Smooth muscle cell (in vitro differentiated cells): Measurements from ENCODE around the gene CARD9. TPM values are rescaled to one million over a fixed set of nuclear protein-coding genes. Genes with fewer than 3 reads are reported as not detected.

ENCODE experiments used
- DNase-seq: peaks from one replicate; lab custom pipeline; 2025; ENCODE audit not compliant: unreplicated experiment; lab: John Stamatoyannopoulos, UW
- H2AFZ ChIP-seq: fragments of 200-600 bp; sonication (generic); 2 replicates; pipeline ENCODE4 v1.6.0; 2016; ENCODE audit warnings: antibody characterized with exemption, low read depth, mild to moderate bottlenecking
- H3F3A ChIP-seq: fragments of 200-600 bp; sonication (generic); 2 replicates; pipeline ENCODE4 v1.6.0; 2017; ENCODE audit warnings: antibody characterized with exemption, low read depth
- H3K27ac ChIP-seq: fragments of 200-600 bp; sonication (generic); 2 replicates; pipeline ENCODE4 v1.5.1; 2016; ENCODE audit warnings: low read depth, mild to moderate bottlenecking
- H3K27me3 ChIP-seq: fragments of 200-600 bp; sonication (generic); 2 replicates; pipeline ENCODE4 v1.6.1; 2016; ENCODE audit warnings: low read depth, mild to moderate bottlenecking
- H3K36me3 ChIP-seq: fragments of 200-600 bp; sonication (generic); 2 replicates; pipeline ENCODE4 v1.5.1; 2016; ENCODE audit warnings: low read depth
- H3K4me1 ChIP-seq: fragments of 200-600 bp; sonication (generic); 2 replicates; pipeline ENCODE4 v1.5.1; 2016; ENCODE audit warnings: low read depth
- H3K4me2 ChIP-seq: fragments of 200-600 bp; sonication (generic); 2 replicates; pipeline ENCODE4 v1.6.0; 2016; ENCODE audit warnings: mild to moderate bottlenecking
- H3K4me3 ChIP-seq: fragments of 200-600 bp; sonication (generic); 2 replicates; pipeline ENCODE4 v1.5.1; 2016; ENCODE audit warnings: mild to moderate bottlenecking
- H3K79me2 ChIP-seq: fragments of 200-600 bp; sonication (generic); 2 replicates; pipeline ENCODE4 v1.6.0; 2016; ENCODE audit warnings: low read depth, mild to moderate bottlenecking
- H3K9ac ChIP-seq: fragments of 200-600 bp; sonication (generic); 2 replicates; pipeline ENCODE4 v1.6.0; 2016; ENCODE audit warnings: low read depth
- H3K9me3 ChIP-seq: fragments of 200-600 bp; sonication (generic); replicated peaks from 2 replicates; pipeline ENCODE4 v1.5.1; 2016; ENCODE audit warnings: low read depth
- H4K20me1 ChIP-seq: fragments of 200-600 bp; sonication (generic); 2 replicates; pipeline ENCODE4 v1.6.0; 2016; ENCODE audit warnings: low read depth
- WGBS: methylation state at CpG from one replicate; pipeline ENCODE4 v1.1.7; 2016; ENCODE audit warnings: low lambda C conversion rate; 5-methylcytosine and 5-hydroxymethylcytosine counted together
- polyA plus RNA-seq: library from polyadenylated mRNA; unstranded; fragments of >200 nt; fragmentation: Nextera tagmentation; extraction: Ambion mirVana; gene quantifications from 2 replicates; pipeline ENCODE4 v1.2.1, GENCODE V29; 2016
- total RNA-seq: library from RNA; depleted of rRNA; stranded (reverse); fragments of >200 nt; gene quantifications from 2 replicates; pipeline ENCODE4 v1.2.3, GENCODE V29; 2014
- TF ChIP-seq, protein P1 (sequence below): fragments of 200-600 bp; sonication (generic); IDR thresholded peaks from 2 replicates; pipeline ENCODE4 v1.5.1; 2017; ENCODE audit warnings: borderline replicate concordance, mild to moderate bottlenecking, antibody characterized with exemption; ENCODE audit not compliant: insufficient read depth, poor library complexity, severe bottlenecking

Gene CARD9
- total and polyA plus RNA-seq, 2 experiments from 2014 or later = 1.2 to 1.9 TPM

DNA sequence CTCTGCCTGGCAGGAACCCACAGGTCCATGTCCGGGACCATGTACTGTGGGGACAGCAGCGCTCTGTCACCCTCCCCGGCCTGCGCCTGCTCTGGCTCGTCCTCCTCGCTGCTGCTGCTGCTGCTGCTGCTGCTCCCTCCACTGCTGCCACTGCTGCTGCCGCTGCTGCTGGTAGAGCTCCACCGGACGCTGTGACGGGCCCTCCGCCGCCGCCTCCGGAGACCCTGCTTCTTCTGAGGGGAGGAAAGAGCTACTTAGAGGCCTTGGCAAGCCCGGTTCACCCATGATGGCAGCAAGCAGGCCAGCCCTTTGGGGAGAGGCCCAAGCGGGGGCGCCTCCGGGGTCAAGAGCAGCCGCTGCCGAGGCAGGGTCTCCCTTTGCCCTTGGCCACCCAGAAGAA, 10.0 kb upstream of the CARD9 start:
- H3K36me3 ChIP-seq = no peaks in the 10 kb centered on the region
- TF ChIP-seq, protein P1, sequence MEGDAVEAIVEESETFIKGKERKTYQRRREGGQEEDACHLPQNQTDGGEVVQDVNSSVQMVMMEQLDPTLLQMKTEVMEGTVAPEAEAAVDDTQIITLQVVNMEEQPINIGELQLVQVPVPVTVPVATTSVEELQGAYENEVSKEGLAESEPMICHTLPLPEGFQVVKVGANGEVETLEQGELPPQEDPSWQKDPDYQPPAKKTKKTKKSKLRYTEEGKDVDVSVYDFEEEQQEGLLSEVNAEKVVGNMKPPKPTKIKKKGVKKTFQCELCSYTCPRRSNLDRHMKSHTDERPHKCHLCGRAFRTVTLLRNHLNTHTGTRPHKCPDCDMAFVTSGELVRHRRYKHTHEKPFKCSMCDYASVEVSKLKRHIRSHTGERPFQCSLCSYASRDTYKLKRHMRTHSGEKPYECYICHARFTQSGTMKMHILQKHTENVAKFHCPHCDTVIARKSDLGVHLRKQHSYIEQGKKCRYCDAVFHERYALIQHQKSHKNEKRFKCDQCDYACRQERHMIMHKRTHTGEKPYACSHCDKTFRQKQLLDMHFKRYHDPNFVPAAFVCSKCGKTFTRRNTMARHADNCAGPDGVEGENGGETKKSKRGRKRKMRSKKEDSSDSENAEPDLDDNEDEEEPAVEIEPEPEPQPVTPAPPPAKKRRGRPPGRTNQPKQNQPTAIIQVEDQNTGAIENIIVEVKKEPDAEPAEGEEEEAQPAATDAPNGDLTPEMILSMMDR = no peak
- H3K4me2 ChIP-seq = no peak overlapping the region
- no peaks in the 10 kb centered on the region for H3K9me3 ChIP-seq
- no peak for DNase-seq
- no peak overlapping the region for H3K4me3 ChIP-seq
- H3K27me3 ChIP-seq = no peaks in the 10 kb centered on the region
- no peak overlapping the region for H2AFZ ChIP-seq
- no peak overlapping the region for H3K27ac ChIP-seq
- no peak overlapping the region for H3K9ac ChIP-seq
- H4K20me1 ChIP-seq = no peaks in the 10 kb centered on the region
- no peaks in the 10 kb centered on the region for H3K4me1 ChIP-seq
- no peaks in the 10 kb centered on the region for H3F3A ChIP-seq
- H3K79me2 ChIP-seq = no peaks in the 10 kb centered on the region
- over 99% methylated on average over 20 of the region's 20 CpGs for WGBS

DNA sequence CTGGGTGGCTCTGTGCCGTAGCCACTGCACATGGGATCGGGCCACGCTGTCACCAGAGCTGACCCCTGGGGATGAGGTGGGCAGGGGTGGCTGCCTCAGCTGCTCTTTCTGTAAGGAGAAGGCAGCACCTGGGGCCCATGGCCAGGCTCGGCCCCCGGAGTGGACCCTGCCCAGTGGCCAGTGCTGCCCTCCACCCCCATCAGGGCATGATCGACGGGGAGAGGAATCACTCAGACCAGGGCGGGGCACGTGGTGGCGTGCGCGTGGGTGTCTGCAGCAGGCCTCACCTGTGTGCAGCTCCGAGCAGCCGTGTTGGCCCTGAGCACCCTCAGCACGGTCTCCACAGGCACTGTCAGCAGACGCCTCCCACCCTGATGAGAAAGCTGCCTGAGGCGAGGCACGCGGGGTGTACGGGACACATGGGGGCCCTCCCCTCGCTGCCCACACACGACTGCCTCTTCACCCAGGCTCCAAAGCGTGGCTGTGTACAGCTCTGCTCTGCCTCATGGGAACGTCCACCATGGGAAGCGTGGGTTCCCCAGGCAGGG, 8.6 kb upstream of the CARD9 start:
- Histone ChIP-seq H3K4me2 (no peak overlapping the region), H3K36me3 (no peaks in the 10 kb centered on the region), H3K9ac (no peak overlapping the region), H3F3A (no peaks in the 10 kb centered on the region), H4K20me1 (no peaks in the 10 kb centered on the region), H3K27me3 (no peaks in the 10 kb centered on the region), H2AFZ (no peak overlapping the region), H3K27ac (no peak overlapping the region), H3K4me1 (no peaks in the 10 kb centered on the region), H3K79me2 (no peaks in the 10 kb centered on the region), H3K4me3 (no peak overlapping the region), H3K9me3 (no peaks in the 10 kb centered on the region)
- DNase-seq = no peak
- 98% methylated on average over 25 of the region's 25 CpGs for WGBS
- TF ChIP-seq, protein P1 = no peak

DNA sequence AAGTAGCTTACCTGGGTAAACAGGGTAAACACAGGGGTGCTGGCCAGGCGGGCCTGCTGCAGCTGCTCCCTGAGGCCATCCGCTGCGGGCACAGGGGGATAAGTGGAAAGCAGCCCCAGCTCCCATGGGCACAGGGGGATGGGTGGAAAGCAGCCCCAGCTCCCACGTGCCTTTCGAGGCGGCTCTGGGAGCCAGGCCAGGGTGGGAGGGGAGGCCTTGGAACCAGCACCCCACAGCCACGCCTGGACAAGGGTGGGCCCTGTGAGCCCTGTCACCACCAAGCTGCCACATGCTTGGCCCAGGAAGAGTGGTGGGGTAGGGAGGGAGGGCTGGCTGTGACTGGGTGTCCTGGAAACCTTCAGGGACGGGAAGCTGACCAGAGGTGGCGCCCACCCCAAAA, 7.8 kb upstream of the CARD9 start:
- H3K27ac ChIP-seq = no peak overlapping the region
- TF ChIP-seq, protein P1 = no peak
- WGBS = 97% methylated on average over 9 of the region's 9 CpGs

DNA sequence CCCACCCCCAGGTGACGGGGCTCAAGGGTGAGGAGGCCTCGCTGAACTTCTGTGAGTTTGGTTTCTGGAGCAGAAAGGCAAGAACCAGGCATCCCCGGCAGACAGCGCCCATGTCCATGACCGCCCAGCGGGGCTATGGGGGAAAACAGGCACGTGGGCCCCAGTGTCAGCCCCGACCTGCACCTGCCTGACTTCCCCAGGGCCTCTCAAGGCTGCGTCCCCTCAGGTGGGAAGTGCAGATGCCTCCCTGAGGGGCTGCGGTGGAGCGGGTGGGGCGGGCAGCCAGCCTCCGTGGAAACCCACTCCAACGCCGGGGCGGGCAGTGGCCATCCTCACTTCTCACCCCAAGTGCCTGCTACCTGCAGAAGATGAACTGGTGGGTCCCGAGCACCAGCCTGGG, 6.9 kb upstream of the CARD9 start:
- Histone ChIP-seq H3F3A (no peaks in the 10 kb centered on the region), H3K79me2 (no peaks in the 10 kb centered on the region), H3K27ac (no peak overlapping the region), H3K9me3 (no peaks in the 10 kb centered on the region), H3K4me3 (no peak overlapping the region), H2AFZ (no peak overlapping the region), H3K4me2 (no peak overlapping the region), H3K4me1 (no peaks in the 10 kb centered on the region), H3K9ac (no peak overlapping the region), H4K20me1 (no peaks in the 10 kb centered on the region), H3K36me3 (no peaks in the 10 kb centered on the region), H3K27me3 (no peaks in the 10 kb centered on the region)
- TF ChIP-seq, protein P1 = no peak
- DNase-seq = no peak
- WGBS = 96% methylated on average over 16 of the region's 17 CpGs

More for the DNA sequence above, 7.8 kb upstream of the CARD9 start:
- Histone ChIP-seq H3K27me3 (no peaks in the 10 kb centered on the region), H3K4me1 (no peaks in the 10 kb centered on the region), H2AFZ (no peak overlapping the region), H3K4me3 (no peak overlapping the region), H3K36me3 (no peaks in the 10 kb centered on the region), H3F3A (no peaks in the 10 kb centered on the region), H3K4me2 (no peak overlapping the region), H3K9ac (no peak overlapping the region), H4K20me1 (no peaks in the 10 kb centered on the region), H3K79me2 (no peaks in the 10 kb centered on the region), H3K9me3 (no peaks in the 10 kb centered on the region)
- DNase-seq = no peak
